OCI-LY7 (cell line): ENCODE data around the gene MCM9.

Experiments used
- CTCF ChIP-seq: fragments of 200-600 bp; sonication (generic); conservative IDR thresholded peaks from 2 replicates; pipeline ENCODE4 v1.5.1; 2014; ENCODE audit warnings: mild to moderate bottlenecking, antibody characterized with exemption, low read length, moderate library complexity, mixed read lengths
- EZH2phosphoT487 ChIP-seq: fragments of 200-600 bp; sonication (generic); IDR thresholded peaks from 2 replicates; pipeline ENCODE4 v1.6.1; 2018; ENCODE audit warnings: low read depth, borderline replicate concordance, mild to moderate bottlenecking, mixed run types, antibody characterized with exemption, low read length, moderate library complexity, mixed read lengths

- TF ChIP-seq CTCF, result no peak
- no peak for TF ChIP-seq EZH2phosphoT487
Observed at GRCh38 chr6:118865100-118865391, 69.9 kb downstream of the MCM9 start.
